Suprapubic skin (tissue), 4 donors: ENCODE measurements around the gene ZNF335. TPM values are rescaled to one million over a fixed set of nuclear protein-coding genes. Genes with fewer than 3 reads are reported as not detected.

Experiments used
- DNase-seq, 2 donors: peaks; one replicate each; pipeline ENCODE4 v3.0.0-alpha.2; 2019; ENCODE audit warnings: low spot score in 2 of 2
- H3K27ac ChIP-seq: fragments of 200-600 bp; sonication (generic); one replicate; pipeline ENCODE4 v1.5.1; 2019
- H3K27me3 ChIP-seq: fragments of 200-600 bp; sonication (generic); one replicate; pipeline ENCODE4 v1.5.1; 2019
- H3K36me3 ChIP-seq: fragments of 200-600 bp; sonication (generic); one replicate; pipeline ENCODE4 v1.5.1; 2019
- H3K4me1 ChIP-seq: fragments of 200-600 bp; sonication (generic); one replicate; pipeline ENCODE4 v1.5.1; 2019
- H3K4me3 ChIP-seq: fragments of 200-600 bp; sonication (generic); one replicate; pipeline ENCODE4 v1.5.1; 2019; ENCODE audit warnings: mild to moderate bottlenecking
- H3K9me3 ChIP-seq: fragments of 200-600 bp; sonication (generic); one replicate; pipeline ENCODE4 v1.5.1; 2019
- EP300 ChIP-seq: sonication (generic); formaldehyde crosslinking; IDR thresholded peaks from one replicate; pipeline ENCODE4 v1.6.1; 2017; ENCODE audit warnings: antibody characterized with exemption
- POLR2A ChIP-seq, 2 donors: fragments of 450-650 bp; IDR thresholded peaks; one replicate each; pipeline ENCODE4 v1.6.1; 2017; ENCODE audit warnings: antibody characterized with exemption in 2 of 2, mild to moderate bottlenecking in 2 of 2, moderate library complexity in 2 of 2
- POLR2AphosphoS5 ChIP-seq, 3 donors: sonication (generic); formaldehyde crosslinking; IDR thresholded peaks; one replicate each; pipeline ENCODE4 v1.6.1; 2017; ENCODE audit warnings: antibody characterized with exemption in 3 of 3
- WGBS: methylation state at CpG from one replicate; pipeline ENCODE4 v1.1.5; 2018; 5-methylcytosine and 5-hydroxymethylcytosine counted together
- total RNA-seq, 4 donors: library from RNA; depleted of rRNA; stranded (reverse); fragments of >200 nt; gene quantifications; one replicate each; pipeline ENCODE4 v1.1.0, GENCODE V29; 2016
- TF ChIP-seq, protein P1 (sequence below), 2 donors: fragments of 200-600 bp in 1 of 2; fragments of 450-650 bp in 1 of 2; sonication (generic) in 1 of 2; IDR thresholded peaks; one replicate each; pipeline ENCODE4 v1.5.1; 2016 to 2019; ENCODE audit warnings: antibody characterized with exemption in 2 of 2, mild to moderate bottlenecking in 1 of 2, moderate library complexity in 1 of 2

The ZNF335 gene, protein sequence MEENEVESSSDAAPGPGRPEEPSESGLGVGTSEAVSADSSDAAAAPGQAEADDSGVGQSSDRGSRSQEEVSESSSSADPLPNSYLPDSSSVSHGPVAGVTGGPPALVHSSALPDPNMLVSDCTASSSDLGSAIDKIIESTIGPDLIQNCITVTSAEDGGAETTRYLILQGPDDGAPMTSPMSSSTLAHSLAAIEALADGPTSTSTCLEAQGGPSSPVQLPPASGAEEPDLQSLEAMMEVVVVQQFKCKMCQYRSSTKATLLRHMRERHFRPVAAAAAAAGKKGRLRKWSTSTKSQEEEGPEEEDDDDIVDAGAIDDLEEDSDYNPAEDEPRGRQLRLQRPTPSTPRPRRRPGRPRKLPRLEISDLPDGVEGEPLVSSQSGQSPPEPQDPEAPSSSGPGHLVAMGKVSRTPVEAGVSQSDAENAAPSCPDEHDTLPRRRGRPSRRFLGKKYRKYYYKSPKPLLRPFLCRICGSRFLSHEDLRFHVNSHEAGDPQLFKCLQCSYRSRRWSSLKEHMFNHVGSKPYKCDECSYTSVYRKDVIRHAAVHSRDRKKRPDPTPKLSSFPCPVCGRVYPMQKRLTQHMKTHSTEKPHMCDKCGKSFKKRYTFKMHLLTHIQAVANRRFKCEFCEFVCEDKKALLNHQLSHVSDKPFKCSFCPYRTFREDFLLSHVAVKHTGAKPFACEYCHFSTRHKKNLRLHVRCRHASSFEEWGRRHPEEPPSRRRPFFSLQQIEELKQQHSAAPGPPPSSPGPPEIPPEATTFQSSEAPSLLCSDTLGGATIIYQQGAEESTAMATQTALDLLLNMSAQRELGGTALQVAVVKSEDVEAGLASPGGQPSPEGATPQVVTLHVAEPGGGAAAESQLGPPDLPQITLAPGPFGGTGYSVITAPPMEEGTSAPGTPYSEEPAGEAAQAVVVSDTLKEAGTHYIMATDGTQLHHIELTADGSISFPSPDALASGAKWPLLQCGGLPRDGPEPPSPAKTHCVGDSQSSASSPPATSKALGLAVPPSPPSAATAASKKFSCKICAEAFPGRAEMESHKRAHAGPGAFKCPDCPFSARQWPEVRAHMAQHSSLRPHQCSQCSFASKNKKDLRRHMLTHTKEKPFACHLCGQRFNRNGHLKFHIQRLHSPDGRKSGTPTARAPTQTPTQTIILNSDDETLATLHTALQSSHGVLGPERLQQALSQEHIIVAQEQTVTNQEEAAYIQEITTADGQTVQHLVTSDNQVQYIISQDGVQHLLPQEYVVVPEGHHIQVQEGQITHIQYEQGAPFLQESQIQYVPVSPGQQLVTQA (N-terminal part only)
- total RNA-seq: 10 to 100 TPM; 25.8 to 62.6 (median 35.1) TPM

DNA sequence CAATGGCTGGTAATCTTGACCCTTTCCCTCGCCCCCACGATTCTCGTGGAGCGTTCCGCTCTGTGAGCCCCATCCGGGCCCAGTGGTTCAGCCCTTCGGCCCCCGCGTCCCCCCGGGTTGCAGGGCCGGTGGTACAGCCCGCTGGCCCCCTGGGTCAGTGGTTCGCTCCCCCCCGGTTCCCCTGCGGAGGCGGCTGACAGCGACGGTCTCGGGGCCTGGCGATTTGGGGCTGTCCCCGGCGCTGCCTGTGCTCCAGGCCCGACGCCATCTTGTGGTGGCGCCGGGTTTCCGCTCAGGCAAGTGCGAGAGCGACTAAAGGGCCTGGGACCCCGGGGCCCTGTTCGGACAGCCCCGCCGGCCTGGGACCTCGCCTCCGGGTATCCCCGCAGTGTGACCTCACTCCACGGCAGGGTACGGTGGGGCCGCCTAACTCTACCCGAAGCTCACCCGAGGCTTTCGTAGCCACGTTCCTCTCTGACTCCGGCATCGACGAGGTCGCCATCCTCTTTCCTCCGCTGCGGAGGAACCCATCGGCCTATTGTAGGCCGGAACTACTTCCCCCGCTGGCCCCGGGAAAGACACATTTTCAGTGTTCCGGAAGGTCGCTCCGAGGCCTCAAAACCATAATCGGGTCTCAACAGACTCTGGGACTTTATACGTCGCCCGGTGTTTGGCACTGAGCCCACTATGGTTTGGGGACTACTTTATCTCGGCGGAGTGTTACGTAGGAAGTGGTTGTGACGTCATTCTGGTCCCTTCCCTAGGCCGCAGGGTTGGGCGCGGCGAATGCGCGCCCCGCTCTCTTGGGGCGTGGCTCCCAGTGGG is at the start of gene ZNF335:
Gene ZNF335 (minus strand): TSS at position 529 of the 825 bp plus-strand sequence. CDS start 793 bp downstream, outside the sequence.
- H3K4me3 ChIP-seq: peak within 1 kb of the TSS; percentile 72
- TF ChIP-seq POLR2AphosphoS5 (IDR thresholded peaks at IDR 0.05): peak; percentile 2 to 88 (median 84)
- TF ChIP-seq, protein P1, sequence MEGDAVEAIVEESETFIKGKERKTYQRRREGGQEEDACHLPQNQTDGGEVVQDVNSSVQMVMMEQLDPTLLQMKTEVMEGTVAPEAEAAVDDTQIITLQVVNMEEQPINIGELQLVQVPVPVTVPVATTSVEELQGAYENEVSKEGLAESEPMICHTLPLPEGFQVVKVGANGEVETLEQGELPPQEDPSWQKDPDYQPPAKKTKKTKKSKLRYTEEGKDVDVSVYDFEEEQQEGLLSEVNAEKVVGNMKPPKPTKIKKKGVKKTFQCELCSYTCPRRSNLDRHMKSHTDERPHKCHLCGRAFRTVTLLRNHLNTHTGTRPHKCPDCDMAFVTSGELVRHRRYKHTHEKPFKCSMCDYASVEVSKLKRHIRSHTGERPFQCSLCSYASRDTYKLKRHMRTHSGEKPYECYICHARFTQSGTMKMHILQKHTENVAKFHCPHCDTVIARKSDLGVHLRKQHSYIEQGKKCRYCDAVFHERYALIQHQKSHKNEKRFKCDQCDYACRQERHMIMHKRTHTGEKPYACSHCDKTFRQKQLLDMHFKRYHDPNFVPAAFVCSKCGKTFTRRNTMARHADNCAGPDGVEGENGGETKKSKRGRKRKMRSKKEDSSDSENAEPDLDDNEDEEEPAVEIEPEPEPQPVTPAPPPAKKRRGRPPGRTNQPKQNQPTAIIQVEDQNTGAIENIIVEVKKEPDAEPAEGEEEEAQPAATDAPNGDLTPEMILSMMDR (IDR thresholded peaks at IDR 0.05): peak; percentile 39 to 52
- TF ChIP-seq POLR2A (IDR thresholded peaks at IDR 0.05): peak in 1 of 2 donors; percentile 54
- TF ChIP-seq EP300: no peak
- under 1% methylated on average over 21 of the region's 72 CpGs for WGBS

DNA sequence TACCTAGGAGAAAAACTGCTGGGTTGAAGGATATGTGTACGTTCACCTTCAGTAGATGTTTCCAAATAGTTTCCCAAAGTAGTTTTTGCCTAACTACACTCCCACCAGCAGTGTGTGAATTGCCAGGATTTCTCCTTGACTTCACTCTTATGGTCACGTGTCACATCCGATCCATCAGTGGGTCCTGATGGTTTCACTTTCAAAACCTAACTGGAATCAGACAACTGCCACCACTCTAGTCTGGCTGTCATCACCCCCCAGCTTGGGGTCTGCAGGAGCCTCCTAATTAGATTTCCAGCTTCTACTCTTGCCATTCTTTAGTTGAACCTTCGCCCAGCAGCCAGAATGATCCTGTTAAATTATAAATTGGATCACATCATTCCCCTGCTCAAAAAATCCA is 48.6 kb upstream of the ZNF335 start:
- Histone ChIP-seq H3K4me3 (no peak overlapping the region), H3K36me3 (no peaks in the 10 kb centered on the region), H3K27me3 (peaks cover 66% of the 10 kb centered on the region), H3K4me1 (peaks cover 19% of the 10 kb centered on the region), H3K9me3 (no peaks in the 10 kb centered on the region), H3K27ac (no peak overlapping the region)
- WGBS: 77% methylated on average over 4 of the region's 4 CpGs
- TF ChIP-seq, protein P1 (IDR thresholded peaks at IDR 0.05): no peak
- no peak for TF ChIP-seq POLR2AphosphoS5 (IDR thresholded peaks at IDR 0.05)
- TF ChIP-seq POLR2A (IDR thresholded peaks at IDR 0.05): no peak
- no peak for TF ChIP-seq EP300
- DNase-seq: no peak

More for the DNA sequence above, at the start of gene ZNF335:
- Histone ChIP-seq H3K36me3 (peaks cover 26% of the 10 kb centered on the region), H3K4me1 (peaks cover 24% of the 10 kb centered on the region), H3K27me3 (no peaks in the 10 kb centered on the region), H3K27ac (peak within 1 kb of the TSS; percentile 99), H3K9me3 (no peaks in the 10 kb centered on the region)
- DNase-seq: peak; percentile 96 to 97

DNA sequence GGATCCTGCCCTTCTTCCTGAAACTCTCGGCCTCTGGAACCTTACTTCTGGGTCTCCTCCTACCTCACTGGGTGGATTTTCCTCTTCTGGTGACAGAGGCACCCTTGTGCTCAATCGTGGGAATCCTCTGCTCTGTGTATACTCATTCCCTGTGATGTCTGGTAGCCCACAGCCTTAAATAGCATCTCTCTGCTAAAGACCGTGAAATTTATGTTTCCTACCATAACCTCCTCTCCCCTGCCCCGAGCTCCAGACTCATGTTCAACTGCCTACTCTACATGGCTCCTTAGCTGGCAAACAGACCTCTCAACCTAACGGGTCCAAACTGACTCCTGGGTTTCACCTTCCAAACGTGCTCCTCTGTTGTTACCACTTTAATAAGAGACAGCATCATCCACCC is 46.6 kb upstream of the ZNF335 start:
- DNase-seq: no peak
- no peak overlapping the region for H3K4me3 ChIP-seq
- TF ChIP-seq POLR2A (IDR thresholded peaks at IDR 0.05) (no peak), EP300 (no peak), POLR2AphosphoS5 (IDR thresholded peaks at IDR 0.05) (no peak)
- TF ChIP-seq, protein P1 (IDR thresholded peaks at IDR 0.05): no peak
- H3K36me3 ChIP-seq: no peaks in the 10 kb centered on the region
- 59% methylated on average over 6 of the region's 6 CpGs for WGBS
- H3K27me3 ChIP-seq: peaks cover 63% of the 10 kb centered on the region
- peaks cover 23% of the 10 kb centered on the region for H3K4me1 ChIP-seq
- no peaks in the 10 kb centered on the region for H3K9me3 ChIP-seq
- H3K27ac ChIP-seq: no peak overlapping the region

DNA sequence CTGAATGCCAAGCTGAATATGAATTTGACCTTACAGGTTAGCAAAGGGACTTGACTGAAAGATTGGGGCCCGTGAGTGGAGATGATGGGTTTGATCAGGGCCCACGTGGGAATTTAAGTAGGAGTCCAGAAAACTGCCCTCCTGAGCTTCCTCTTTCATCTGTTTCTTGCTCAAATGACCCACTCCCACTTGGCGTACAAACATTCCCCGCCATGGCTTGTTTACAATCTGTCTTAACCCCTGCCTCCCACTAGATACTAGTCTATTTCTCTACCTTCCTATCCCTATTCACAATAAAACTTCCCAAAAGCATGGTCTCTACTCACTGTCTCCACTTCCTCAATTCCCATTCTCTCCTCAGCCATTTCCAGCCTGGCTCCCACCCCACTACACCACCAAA is 46.1 kb upstream of the ZNF335 start:
- TF ChIP-seq POLR2A (IDR thresholded peaks at IDR 0.05) (no peak), EP300 (no peak), POLR2AphosphoS5 (IDR thresholded peaks at IDR 0.05) (no peak)
- TF ChIP-seq, protein P1 (IDR thresholded peaks at IDR 0.05): no peak
- DNase-seq: no peak
- peaks cover 63% of the 10 kb centered on the region for H3K27me3 ChIP-seq
- H3K27ac ChIP-seq: no peak overlapping the region
- no peaks in the 10 kb centered on the region for H3K36me3 ChIP-seq
- H3K9me3 ChIP-seq: no peaks in the 10 kb centered on the region
- H3K4me1 ChIP-seq: peaks cover 27% of the 10 kb centered on the region
- H3K4me3 ChIP-seq: no peak overlapping the region
- WGBS: 75% methylated on average over 4 of the region's 4 CpGs
